NT2/D1 (cell line): ENCODE results near the gene SYT1.

ENCODE experiments used
- YY1 ChIP-seq: IDR thresholded peaks from 2 replicates; pipeline ENCODE4 v1.6.1; 2011; ENCODE audit not compliant: insufficient read length, insufficient read depth
- ZNF274 ChIP-seq: IDR thresholded peaks from 2 replicates; pipeline ENCODE4 v1.6.1; 2011; ENCODE audit warnings: mild to moderate bottlenecking, low read depth, low read length

DNA sequence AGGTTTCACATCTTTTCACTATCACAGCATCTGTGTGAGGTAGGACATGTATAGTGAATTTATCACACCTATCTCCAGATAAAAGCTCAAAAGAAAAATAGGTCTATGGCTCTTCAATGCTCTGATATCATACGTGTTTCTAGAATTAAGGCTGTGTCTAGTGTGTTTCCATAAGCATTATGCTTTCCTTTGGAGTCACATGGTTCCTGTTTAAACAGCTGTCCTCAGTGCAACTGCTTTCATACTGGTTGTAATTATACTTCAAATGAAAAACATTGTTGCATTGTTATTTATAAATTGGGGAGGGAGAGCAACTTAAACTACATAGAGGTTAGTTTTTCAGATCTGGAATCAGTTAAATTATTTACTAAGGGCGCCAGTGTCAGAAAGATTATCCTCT is 151.6 kb downstream of the SYT1 start:
- no peak for TF ChIP-seq ZNF274
- TF ChIP-seq YY1: no peak
